ENCODE results near the gene CRBN. TPM values are rescaled to one million over a fixed set of nuclear protein-coding genes. Genes with fewer than 3 reads are reported as not detected.

CRBN gene
- total and polyA plus RNA-seq, 9 of the 15 experiments (the other 6 are each of a cell fraction or from before 2014, with no cell fraction given), result 40.8 to 331 (median 57.4) TPM

GRCh38 chr3:3189102-3189727 is 9.7 kb upstream of the CRBN start (continued):
- TF ChIP-seq, protein P1, sequence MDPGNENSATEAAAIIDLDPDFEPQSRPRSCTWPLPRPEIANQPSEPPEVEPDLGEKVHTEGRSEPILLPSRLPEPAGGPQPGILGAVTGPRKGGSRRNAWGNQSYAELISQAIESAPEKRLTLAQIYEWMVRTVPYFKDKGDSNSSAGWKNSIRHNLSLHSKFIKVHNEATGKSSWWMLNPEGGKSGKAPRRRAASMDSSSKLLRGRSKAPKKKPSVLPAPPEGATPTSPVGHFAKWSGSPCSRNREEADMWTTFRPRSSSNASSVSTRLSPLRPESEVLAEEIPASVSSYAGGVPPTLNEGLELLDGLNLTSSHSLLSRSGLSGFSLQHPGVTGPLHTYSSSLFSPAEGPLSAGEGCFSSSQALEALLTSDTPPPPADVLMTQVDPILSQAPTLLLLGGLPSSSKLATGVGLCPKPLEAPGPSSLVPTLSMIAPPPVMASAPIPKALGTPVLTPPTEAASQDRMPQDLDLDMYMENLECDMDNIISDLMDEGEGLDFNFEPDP (CRISPR knock-in tag; IDR thresholded peaks at IDR 0.05), result no peak
- TF ChIP-seq CHD1 (IDR thresholded peaks at IDR 0.05; ENCODE audit: low read length) (no peak), ATF2 (CRISPR knock-in tag; IDR thresholded peaks at IDR 0.05) (no peak), ZNF143 (CRISPR knock-in tag; IDR thresholded peaks at IDR 0.05) (no peak), PREB (CRISPR knock-in tag; IDR thresholded peaks at IDR 0.05) (no peak), IRF1 (CRISPR knock-in tag; IDR thresholded peaks at IDR 0.05; ENCODE audit: borderline replicate concordance) (no peak), ZNF561 (CRISPR knock-in tag; conservative IDR thresholded peaks at IDR 0.05) (no peak), MBD2 (IDR thresholded peaks at IDR 0.05; ENCODE audit: borderline replicate concordance, low read depth) (no peak), PTRF (tag; IDR thresholded peaks at IDR 0.05) (no peak), MEIS2 (IDR thresholded peaks at IDR 0.05; ENCODE audit: partially characterized antibody) (peak; percentile 97), ELF1 (tag; IDR thresholded peaks at IDR 0.05) (no peak), ARID3B (CRISPR knock-in tag; IDR thresholded peaks at IDR 0.05; ENCODE audit: borderline replicate concordance) (no peak), ELK1 (CRISPR knock-in tag; IDR thresholded peaks at IDR 0.05) (no peak), CHD2 (IDR thresholded peaks at IDR 0.05; ENCODE audit: low read depth, low read length) (no peak), ZNF511 (CRISPR knock-in tag; IDR thresholded peaks at IDR 0.05) (no peak), SMARCA4 (IDR thresholded peaks at IDR 0.05) (peak; percentile 66), NRF1 (conservative IDR thresholded peaks at IDR 0.05 in 1 of 2, IDR thresholded peaks at IDR 0.05 in 1 of 2) (no peak), NUFIP1 (IDR thresholded peaks at IDR 0.05; ENCODE audit: partially characterized antibody) (no peak)
- TF ChIP-seq, protein P2, sequence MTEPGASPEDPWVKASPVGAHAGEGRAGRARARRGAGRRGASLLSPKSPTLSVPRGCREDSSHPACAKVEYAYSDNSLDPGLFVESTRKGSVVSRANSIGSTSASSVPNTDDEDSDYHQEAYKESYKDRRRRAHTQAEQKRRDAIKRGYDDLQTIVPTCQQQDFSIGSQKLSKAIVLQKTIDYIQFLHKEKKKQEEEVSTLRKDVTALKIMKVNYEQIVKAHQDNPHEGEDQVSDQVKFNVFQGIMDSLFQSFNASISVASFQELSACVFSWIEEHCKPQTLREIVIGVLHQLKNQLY (CRISPR knock-in tag; conservative IDR thresholded peaks at IDR 0.05), result no peak

Measured in K562 (cell line).